Measurements from ENCODE around the gene C5AR1. TPM values are rescaled to one million over a fixed set of nuclear protein-coding genes. Genes with fewer than 3 reads are reported as not detected.

The C5AR1 gene
- total RNA-seq, 4 donors from 2014 or later, result 8.5 to 90.8 (median 22.0) TPM

GRCh38 chr19:47324502-47324901, 14.8 kb downstream of the C5AR1 start:
- TF ChIP-seq, protein P1, sequence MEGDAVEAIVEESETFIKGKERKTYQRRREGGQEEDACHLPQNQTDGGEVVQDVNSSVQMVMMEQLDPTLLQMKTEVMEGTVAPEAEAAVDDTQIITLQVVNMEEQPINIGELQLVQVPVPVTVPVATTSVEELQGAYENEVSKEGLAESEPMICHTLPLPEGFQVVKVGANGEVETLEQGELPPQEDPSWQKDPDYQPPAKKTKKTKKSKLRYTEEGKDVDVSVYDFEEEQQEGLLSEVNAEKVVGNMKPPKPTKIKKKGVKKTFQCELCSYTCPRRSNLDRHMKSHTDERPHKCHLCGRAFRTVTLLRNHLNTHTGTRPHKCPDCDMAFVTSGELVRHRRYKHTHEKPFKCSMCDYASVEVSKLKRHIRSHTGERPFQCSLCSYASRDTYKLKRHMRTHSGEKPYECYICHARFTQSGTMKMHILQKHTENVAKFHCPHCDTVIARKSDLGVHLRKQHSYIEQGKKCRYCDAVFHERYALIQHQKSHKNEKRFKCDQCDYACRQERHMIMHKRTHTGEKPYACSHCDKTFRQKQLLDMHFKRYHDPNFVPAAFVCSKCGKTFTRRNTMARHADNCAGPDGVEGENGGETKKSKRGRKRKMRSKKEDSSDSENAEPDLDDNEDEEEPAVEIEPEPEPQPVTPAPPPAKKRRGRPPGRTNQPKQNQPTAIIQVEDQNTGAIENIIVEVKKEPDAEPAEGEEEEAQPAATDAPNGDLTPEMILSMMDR (IDR thresholded peaks at IDR 0.05; ENCODE audit: low read depth), result no peak

DNA sequence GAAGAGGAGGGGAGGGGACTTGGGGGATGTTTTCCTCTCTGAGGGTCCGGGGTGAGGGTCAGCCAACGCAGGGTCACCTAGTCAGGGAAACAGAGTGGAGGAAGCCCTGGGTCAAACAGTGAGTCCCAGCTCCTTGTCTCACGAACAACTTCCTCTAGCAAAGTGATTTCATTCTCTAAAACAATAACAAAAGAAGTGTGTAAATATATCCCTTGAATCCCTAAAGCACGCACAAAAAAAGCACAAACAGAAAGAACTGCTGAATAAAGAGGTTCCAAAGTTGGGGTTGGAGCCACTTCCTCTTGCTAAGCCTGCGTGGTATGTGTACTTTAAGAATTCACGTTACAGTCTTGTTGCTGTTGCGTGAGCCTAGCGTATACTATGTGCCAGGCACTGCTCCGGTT, 20.8 kb downstream of the C5AR1 start:
- TF ChIP-seq, protein P1 (IDR thresholded peaks at IDR 0.05; ENCODE audit: low read depth), result no peak

DNA sequence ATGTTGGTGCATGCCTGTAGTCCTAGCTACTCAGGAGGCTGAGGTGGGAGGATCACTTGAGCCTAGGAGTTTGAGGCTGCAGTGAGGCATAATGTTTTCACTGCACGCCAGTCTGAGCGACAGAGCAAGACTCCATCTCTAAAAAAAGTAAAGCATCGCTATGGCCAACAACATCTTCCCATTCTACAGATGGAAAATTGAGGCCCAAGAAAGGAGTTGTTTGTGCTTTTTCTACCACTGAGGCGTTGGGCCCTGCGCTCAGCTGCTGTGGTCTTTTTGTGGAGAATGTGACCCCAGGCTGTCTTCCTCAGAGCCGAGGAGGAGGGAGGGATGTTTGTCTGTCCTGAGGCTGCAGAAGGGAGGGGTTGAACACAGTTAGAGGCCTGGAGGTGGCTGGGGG, 21.8 kb downstream of the C5AR1 start:
- TF ChIP-seq, protein P1 (IDR thresholded peaks at IDR 0.05; ENCODE audit: low read depth), result no peak

DNA sequence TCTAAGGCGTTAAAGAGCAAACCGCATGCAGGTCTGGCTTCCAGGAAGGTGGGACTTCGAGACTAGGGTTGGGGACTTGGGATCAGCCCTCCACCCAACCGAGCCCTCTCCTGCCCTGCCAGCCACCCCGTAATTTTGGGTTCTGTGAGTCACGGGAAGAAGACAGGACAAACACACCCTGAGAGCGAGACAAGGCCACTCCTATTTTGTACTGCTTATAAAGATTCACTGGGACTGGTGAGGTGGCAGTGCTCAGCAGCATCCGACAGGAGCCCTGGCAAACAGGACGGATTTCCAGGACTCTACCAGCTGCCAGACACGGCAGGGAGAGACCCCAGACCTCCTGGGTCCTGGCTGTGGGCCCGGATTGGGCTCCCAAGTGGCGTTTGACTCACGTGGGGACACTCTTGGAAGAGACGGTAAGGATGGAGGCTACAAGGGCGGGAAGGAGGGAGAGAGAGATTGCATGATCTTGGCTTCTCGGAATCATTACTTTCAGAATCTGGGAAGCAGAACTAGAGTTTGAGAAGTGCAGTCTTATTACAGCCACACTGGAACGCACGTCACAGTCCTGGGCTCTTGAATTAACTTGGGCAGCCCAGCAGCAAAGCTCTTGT, 22.4 kb downstream of the C5AR1 start, which contains the start of gene C5AR2:
Gene C5AR2, plus strand, starts transcription at position 245 of the 617 bp plus-strand sequence. CDS start 8,625 bp downstream, outside the sequence.
- TF ChIP-seq, protein P1 (IDR thresholded peaks at IDR 0.05; ENCODE audit: low read depth), result no peak

DNA sequence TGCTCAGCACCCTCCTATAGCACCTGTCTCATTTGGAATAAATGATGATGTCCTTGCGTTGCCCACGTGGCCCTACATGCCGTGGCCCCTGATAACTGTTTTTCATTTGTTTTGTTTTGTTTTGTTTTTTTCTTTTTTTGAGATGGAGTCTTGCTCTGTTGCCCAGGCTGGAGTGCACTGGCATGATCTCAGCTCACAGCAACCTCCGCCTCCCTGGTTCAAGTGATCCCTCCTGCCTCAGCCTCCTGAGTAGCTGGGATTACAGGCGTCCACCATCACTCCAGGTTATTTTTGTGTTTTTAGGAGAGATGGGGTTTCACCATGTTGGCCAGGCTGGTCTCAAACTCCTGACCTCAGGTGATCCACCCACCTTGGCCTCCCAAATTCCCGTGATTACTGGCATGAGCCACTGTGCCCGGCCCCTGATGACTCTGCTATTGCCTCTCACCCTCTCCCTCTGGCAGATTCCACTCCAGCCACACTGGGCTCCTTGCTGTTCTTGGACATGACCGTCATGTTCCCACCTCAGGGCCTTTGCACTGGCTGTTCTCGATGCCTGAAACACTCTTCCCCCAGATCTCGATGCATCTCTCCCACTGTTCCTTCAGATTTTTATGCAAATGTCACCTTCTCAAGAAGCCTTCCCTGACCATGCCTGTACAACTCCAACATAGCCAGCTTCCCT, 29.7 kb downstream of the C5AR1 start:
- TF ChIP-seq, protein P1 (IDR thresholded peaks at IDR 0.05; ENCODE audit: low read depth), result no peak

DNA sequence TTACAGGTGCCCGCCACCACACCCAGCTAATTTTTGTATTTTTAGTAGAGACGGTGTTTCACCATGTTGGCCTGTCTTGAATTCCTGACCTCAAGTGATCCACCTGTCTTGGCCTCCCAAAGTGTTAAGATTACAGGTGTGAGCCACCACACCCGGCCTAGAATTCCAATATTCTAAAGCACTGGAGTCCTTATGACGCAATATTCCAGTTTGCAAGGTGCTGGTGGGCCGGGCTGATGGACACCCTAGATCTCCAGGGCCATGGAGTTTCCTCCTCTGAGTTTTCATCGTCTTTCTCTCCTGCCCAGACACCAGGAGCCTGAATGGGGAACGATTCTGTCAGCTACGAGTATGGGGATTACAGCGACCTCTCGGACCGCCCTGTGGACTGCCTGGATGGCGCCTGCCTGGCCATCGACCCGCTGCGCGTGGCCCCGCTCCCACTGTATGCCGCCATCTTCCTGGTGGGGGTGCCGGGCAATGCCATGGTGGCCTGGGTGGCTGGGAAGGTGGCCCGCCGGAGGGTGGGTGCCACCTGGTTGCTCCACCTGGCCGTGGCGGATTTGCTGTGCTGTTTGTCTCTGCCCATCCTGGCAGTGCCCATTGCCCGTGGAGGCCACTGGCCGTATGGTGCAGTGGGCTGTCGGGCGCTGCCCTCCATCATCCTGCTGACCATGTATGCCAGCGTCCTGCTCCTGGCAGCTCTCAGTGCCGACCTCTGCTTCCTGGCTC, 31.0 kb downstream of the C5AR1 start:
- TF ChIP-seq, protein P1 (IDR thresholded peaks at IDR 0.05; ENCODE audit: low read depth), result no peak

- TF ChIP-seq, protein P1 (IDR thresholded peaks at IDR 0.05; ENCODE audit: low read depth), result no peak
Observed at GRCh38 chr19:47341734-47342133, 32.1 kb downstream of the C5AR1 start.

All from subcutaneous adipose tissue (tissue), 4 donors.